HG03460 (cell line): Measurements from ENCODE around the gene SFXN3.
A peak's percentile ranks its signal among the peaks of the same experiment; 100 is the strongest.

Experiments
- ATAC-seq: cut with Tn5 transposase; IDR thresholded peaks from one replicate; pipeline ENCODE4 v1.9.1; 2021; ENCODE audit not compliant: unreplicated experiment

Gene SFXN3

DNA sequence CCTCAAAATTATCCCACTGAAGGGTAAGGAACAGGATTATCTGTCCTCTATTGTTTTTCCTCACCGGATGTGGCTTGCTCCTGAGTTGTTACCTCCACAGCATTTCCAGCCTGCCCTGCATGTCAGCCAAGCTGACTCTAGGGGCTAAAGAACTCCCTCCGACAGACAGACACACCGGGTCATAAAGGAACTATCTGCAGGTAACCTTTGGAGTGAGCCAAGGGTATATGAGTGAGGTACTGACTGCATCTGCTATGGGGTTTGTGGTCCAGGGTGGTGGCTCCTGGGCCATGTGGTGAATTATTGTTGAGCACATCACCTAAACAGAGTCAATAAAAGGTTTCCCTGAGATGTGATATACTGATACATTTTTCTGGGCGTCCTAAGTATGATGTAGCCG lies 23.8 kb downstream of the SFXN3 start:
- ATAC-seq = no peak

DNA sequence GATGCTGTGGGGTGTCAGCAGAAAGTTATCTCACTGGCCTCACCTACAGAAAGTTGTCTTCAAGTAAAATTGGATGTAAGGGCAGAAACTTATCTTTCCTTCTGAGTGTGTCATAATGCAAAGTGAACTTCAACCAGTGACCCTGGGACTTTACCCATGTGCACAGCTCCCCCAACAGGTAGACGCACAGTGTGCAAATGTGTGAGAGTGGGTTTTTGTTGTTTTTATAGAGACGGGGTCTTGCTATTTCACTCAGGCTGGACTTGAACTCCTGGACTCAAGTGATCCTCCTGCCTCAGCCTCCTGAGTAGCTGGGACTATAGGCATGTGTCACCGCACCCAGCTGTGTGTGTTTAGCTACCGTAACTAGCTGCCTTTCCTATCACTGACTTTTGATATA lies 24.4 kb downstream of the SFXN3 start:
- ATAC-seq = no peak

DNA sequence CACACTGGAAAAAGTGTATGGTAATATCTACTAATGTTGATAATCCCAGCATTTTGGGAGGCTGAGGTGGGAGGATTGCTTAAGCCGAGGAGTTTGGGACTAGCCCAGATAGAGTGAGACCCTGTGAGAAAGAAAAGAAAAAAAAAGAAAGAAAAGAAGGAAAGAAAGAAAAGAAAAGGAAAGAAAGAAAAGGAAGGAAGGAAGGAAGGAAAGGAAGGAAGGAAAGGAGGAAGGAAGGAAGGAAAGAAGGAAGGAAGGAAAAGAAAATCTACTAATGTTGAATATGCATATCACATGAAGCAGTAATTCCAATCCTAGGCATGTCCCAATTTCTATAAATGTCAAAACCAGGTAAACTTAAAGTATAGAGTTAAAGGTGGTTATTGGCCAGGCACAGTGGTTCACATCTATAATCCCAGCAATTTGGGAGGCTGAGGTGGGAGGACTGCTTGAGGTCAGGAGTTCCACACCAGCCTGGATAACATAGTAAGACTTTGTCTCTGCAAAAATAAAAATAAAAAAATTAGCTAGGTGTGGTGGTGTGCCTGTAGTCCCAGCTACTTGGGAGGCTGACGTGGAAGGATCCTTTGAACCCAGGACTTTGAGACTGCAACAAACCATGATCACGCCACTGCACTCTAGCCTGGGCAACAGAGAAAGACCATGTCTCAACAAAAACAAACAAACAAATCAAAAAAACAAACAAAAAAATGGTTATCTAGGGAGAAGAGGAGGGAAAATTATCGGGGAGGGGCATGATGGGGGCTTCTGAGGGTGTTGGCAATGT lies 25.5 kb downstream of the SFXN3 start:
- no peak for ATAC-seq

DNA sequence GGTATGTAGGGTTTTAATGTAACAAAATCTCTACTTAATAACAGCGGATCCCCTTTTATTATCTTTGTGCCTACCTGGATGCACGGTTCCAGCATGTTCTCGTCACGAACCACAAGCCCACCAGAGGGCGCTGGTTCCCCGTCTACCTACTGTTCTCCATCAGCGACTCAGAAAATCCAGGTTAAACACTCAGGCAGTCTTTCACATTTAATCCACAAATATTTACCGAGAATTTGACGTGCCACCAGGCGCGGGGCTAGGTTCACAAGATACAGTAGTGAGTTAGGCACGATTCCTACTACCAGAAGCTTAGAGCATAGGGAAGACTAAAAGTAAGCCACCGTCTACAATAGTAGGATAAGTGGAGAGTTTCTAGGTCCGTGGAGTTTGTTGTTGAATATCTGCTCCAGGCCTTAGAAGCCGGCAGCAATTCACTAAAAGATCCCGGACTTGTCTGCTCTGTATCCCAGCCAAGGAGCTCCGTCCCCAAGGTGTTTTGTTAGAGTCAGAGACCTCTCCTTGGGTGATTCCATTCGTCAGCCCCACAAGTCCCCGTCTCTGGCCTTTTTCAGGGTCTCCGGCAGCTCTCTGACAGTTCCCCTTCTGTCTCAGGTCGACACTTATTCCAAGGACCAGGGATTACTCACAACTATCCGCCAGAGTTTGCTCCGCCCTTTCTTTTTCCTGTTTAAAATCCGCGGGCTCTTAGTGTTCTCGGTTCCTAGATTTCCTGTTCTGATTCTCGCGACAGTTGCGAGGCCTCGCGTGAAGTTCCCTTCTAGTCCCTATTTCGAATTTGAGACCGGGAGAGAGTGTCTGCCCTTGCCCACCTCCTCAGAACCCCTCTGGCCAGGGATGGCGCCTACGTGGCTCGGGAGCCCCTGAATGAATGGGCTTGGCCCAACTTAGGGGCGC lies 29.3 kb downstream of the SFXN3 start:
- ATAC-seq = peak; percentile 46

DNA sequence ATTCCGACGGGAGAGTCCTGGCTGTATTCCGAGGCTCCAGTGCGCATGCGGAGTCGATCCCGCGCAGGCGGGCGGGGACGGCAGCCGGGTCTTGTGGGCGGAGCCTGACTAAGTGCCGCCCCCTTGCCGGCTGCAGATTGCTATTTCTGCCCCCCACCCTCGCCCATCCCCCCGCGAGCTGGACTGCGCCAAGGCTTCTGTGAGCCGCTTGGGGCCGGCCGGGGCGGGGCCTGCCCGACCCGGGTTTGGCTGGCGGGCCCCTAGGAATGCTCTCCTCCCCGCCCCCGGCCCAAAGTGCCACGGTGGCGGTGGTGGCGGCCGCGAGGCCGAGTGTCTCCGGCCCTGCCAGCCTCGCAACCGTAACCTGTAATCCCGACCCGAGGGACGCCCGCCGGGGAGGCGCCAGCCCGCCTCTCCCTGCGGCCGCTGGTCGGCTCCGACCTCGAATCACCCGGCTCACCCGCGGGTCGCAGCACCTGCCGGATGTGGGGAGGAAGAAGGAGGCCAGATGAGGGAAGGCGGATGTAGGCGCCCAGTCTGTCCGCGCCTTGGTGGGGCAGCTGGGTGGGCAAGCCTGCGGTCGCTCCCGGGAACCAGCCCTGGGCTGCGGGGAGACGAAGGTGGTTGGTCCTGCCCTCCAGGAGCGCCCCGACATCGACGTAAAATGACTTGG lies 30.1 kb downstream of the SFXN3 start:
- peak; percentile 53 for ATAC-seq

DNA sequence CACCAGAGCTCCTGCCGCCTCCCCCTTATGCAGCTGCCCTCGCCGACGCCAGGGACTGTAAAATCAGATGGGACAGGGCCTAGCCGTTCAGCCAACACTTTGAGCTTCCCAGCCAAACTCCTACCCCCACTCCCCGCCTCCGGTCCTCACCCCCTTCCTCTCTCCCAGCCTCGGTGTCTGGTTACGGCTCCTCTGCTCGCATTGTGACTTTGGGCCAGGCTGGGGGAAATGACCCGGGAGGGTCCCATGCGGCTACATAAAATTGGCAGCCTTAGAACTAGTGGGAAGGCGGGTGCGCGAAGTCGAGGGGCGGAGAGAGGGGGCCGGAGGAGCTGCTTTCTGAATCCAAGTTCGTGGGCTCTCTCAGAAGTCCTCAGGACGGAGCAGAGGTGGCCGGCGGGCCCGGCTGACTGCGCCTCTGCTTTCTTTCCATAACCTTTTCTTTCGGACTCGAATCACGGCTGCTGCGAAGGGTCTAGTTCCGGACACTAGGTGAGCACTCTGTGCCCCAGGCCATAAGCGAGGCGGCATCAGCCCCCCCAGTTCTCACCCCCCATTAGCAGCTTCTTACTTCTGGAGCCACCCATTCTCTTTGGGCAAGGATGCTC lies 30.7 kb downstream of the SFXN3 start, which contains the start of gene KAZALD1:
Gene KAZALD1, plus strand, starts transcription at position 366 of the 608 bp plus-strand sequence. CDS start 604 bp downstream, outside the sequence.
- no peak for ATAC-seq

DNA sequence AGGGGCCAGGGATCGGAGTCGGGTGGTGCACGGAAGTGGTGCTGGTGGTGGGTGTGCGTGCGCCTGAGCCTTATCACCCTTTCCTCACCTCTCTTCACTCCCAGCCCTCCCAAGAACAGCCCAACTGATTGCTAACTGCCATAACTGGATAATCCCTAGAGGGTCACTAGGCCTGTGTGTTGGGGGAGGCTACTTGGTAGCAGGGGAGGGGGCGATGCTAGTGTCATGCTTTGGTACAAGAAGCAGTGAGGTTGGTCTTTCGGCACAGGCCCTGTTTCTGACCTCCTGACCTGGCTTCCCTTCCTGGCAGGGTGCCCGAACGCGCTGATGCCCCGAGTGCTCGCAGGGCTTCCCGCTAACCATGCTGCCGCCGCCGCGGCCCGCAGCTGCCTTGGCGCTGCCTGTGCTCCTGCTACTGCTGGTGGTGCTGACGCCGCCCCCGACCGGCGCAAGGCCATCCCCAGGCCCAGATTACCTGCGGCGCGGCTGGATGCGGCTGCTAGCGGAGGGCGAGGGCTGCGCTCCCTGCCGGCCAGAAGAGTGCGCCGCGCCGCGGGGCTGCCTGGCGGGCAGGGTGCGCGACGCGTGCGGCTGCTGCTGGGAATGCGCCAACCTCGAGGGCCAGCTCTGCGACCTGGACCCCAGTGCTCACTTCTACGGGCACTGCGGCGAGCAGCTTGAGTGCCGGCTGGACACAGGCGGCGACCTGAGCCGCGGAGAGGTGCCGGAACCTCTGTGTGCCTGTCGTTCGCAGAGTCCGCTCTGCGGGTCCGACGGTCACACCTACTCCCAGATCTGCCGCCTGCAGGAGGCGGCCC lies 31.4 kb downstream of the SFXN3 start:
- ATAC-seq = peak; percentile 22

DNA sequence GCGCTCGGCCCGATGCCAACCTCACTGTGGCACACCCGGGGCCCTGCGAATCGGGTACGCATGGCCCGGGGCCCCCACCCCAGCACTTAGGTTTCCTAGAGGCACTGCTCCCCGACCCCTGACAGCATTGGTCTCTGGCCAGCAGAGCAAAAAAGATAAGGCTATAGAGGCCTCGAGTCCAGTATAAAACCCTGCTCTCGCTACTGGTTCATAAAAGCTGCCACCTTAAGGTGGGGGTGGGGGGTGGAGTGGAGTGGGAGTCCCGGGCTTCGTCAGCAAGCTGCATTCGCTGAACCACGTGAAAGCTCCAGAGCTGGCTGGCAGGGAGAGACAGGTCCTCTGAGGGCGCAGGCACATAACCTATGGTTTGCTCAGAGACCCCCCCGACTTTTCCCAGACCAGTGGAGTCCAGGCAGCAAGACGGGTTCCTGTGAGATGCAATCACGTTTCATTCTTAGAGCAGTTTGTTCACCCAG lies 32.1 kb downstream of the SFXN3 start:
- no peak for ATAC-seq

DNA sequence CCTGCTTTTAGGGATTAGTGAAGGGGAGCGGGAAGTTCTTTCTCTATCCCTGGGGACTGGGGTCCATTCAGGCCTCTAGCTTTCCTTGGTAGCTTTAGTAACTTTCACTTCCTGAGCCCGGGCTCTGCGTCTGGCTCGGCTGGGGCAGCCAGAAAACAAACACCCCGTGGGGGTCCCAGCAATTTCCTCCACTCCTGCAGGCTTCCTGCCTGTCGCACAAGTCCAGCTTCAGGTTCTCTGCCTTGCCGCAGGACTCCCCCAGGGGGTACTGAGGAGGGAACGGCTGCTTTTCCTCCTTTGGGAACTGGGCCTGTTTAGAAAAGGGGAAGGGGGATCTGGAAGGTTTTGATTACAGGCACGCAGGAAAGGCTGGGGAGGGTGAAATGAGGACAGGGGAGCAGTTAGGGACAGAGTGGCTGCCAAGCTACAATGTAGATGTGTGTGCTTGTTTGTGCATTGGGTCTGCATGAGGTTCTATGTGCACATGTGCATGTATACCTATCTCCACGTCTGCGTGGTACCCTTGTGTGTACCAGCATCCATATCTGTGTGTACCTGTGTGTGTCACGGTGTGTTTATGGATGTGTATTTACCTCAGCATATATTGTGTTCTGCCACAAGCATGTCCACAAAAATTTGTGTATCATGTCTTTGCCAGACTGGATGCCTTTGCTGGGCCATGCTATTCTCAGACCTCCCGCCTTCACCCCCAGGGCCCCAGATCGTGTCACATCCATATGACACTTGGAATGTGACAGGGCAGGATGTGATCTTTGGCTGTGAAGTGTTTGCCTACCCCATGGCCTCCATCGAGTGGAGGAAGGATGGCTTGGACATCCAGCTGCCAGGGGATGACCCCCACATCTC lies 32.7 kb downstream of the SFXN3 start:
- no peak for ATAC-seq

DNA sequence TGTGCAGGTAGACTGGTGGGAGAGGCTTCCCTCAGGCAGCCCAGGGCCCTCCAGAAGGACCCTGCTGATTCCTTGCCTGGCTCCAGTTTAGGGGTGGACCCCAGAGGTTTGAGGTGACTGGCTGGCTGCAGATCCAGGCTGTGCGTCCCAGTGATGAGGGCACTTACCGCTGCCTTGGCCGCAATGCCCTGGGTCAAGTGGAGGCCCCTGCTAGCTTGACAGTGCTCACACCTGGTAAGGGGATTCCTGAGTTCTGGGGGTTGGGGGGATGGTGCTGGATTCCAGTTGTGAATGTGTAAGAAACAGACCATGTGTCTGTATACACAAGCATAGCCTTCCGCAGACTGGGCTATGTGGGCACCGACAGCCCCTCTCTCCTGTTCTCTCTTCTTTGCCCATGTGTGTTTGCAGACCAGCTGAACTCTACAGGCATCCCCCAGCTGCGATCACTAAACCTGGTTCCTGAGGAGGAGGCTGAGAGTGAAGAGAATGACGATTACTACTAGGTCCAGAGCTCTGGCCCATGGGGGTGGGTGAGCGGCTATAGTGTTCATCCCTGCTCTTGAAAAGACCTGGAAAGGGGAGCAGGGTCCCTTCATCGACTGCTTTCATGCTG lies 33.5 kb downstream of the SFXN3 start:
- no peak for ATAC-seq

DNA sequence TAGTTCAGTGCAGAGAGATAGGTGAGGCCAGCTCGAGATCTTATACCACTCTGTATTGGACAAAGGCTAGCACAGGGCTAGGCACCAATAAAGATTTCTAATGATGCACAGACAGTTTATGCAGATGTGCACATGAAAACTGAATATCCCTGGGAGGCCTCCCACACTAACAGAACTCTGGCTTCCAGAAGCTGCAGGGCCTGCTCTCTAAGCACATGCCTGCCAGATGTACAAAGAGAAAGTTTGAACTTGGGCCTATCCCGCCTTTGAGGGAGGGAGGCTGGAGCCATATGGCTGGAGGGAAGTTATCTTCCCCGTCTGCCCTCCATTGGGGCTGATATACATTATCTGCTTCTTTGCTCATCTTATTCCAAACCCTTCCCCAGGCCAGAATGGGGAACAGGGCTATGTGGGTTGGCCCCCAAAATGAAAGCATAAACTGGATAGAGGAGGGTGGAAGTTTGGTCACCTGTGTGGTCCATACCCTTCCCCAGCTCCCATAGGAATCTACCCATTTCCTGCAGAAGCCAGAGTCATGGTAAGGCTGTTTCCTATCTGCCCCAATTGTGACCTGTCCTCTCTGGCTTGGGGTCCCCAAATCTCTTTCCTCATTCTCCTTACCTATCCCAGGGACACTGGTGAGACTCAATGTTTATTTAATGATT lies 34.6 kb downstream of the SFXN3 start:
- ATAC-seq = no peak

DNA sequence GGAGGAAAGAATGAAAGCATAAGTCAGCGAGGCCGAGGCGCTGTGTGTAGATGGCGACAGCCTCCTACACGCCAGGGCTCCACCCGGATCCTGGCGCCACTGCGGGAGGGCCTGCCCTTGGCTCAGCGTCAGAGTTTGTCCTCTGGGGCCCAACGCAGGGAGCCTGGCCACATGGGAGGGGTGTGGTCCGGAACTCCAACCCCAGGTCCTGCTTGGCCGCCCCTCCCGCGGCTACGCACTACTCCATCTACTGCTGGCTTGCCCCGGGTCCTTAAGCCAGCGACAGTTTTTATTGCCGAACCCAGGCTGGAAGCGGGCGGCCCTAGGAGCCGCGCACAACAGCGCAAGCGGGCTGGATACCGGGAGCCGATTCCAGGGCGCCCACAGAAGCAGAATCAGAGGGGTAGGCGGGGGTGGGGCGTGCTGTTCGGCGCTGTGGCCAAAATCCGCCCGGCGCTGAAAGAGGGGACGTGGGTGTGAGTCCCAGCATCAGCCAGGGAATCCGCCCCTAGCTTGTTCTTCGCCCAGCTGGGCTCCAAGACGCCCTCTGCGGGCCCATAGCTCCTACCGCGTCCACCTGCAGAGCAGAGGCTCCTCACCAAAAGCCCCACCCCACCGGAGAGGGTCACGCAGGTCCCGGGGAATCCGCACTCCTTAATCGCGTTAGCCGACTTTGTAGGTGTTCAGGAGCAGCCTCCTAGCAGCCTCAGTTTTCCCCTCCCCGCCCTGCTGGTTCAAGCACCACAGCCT lies 35.3 kb downstream of the SFXN3 start:
- no peak for ATAC-seq

DNA sequence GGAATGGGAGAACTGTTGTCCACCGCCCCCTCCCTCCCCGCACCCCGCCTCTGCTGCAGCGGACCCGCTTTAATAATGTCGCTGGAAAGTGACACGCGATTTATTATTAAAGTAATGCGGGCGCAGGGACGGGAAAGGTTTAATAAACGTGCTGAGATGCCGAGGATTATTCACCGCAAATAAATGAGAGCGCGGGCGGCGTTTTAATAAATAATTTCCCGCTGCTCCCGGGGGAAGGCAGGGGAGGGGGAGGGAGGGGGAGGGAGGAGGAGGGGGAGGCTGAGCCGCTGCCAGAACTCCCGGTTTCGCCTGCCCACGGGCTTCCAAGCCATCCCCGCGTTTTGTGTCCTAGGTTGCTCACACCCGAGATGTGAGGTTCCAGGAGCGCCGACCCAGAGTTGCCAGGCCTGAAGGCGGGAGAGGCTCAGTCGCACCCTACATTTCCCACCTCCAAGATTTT lies 35.9 kb downstream of the SFXN3 start:
- ATAC-seq = no peak

DNA sequence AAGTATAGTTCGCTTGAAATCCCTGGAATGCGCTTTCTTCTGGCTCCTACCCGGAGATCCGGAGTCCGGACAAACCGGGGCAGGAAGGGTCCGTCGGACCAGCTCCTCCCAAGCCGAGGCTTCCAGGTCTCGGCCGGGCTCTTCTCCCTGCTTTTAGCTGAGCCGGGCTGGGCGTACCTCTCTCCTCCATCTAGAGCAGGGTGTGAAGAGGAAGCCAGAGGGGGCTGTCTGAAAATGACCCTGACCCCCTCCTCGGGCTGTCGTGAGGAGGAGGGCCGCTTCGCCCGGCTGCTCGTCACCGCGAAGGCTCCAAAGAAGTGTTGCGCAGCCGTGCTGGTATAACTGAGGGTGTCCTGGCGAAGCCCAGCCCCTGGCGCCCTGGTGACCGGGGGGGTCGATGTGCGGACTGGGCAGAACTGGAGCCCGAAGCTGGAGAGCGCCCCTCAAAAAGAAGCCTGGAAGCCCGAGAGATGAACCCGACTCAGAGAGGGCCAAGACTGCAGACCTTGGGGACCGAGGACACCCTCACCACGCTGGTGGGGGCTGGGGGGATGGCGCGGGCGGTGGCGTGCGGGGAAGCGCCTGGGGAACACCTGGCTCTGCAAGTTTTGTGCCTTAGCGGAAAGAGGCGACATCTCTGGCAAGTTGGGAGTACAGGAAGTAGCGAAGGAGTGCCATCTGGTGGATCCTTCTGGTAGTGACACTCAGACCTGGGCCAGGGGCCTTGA lies 36.5 kb downstream of the SFXN3 start:
- ATAC-seq = peak; percentile 43

DNA sequence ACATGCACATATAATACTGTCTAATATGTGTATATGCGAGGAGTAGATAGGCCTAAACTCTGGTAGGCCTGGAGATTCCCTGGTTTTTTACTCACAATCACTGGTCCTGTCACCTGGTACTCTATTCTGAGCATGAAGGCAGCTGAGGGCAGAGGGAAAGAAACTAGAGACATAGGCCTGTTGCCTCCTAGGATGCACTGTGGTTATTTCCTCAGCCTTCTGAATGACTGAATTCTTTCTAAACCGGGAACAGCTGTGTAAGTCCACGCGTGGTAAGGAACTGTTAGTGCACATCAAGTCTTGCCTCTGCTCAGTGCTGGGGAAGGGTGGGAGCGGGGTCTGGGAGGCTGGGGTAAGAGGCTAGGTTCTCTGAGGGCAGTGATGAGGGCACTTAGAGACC lies 38.4 kb downstream of the SFXN3 start:
- ATAC-seq = no peak

DNA sequence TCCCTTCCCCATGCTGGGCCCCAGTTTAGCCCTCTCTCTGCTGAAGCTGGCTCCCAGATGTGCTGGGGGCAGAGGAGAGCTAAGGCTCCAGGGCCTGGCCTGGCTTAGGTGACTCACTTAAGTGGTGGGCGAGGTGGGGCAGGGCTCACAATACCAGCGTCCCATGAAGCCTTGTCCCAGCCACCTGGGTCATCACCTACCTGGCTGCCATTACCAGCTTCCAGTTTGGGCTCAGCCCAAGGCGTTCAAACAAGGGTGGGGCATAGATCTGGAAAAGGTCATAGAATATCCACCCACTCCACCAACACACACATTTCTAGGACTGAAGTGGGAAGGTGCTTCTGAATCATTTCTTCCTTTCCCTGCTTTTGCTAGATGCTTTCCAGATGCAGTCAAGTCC lies 39.1 kb downstream of the SFXN3 start:
- no peak for ATAC-seq
